ENCODE measurements around the gene MEX3A. TPM values are rescaled to one million over a fixed set of nuclear protein-coding genes. Genes with fewer than 3 reads are reported as not detected.
A peak's percentile ranks its signal among the peaks of the same experiment; 100 is the strongest.

The MEX3A gene
- total and polyA plus RNA-seq, 2 donors (not counting 3 experiments of a cell fraction or from before 2014, with no cell fraction given) = 20.2 to 23.6 TPM

GRCh38 chr1:156124557-156125483 is 42.6 kb upstream of the MEX3A start:
- Histone ChIP-seq H3K4me2 (ENCODE audit: insufficient read depth, low read length) (peak overlapping the region; percentile 19), H3K4me1 (ENCODE audit: control insufficient read depth, extremely low read depth, insufficient read depth, low read length) (peaks cover 91% of the 10 kb centered on the region), H3K36me3 (ENCODE audit: control insufficient read depth in 2 of 2, extremely low read depth in 1 of 2, insufficient read depth in 2 of 2, low read length in 2 of 2) (peaks cover 0 to 4% of the 10 kb centered on the region in 2 experiments), H3K9ac (replicated peaks; ENCODE audit: extremely low read depth, insufficient read depth, low read length) (peak overlapping the region; percentile 53), H3K79me2 (ENCODE audit: control insufficient read depth, insufficient read depth, low read length) (peaks cover 89% of the 10 kb centered on the region), H2AFZ (ENCODE audit: low read depth, low read length) (no peak overlapping the region), H3K27me3 (ENCODE audit: control insufficient read depth in 2 of 2, insufficient read depth in 2 of 2, low read length in 2 of 2) (no peaks in the 10 kb centered on the region), H3K4me3 (replicated peaks in 1 of 3; ENCODE audit: insufficient read depth in 1 of 3, low read depth in 1 of 3, low read length in 3 of 3) (no peak overlapping the region), H3K27ac (ENCODE audit: insufficient read depth, low read depth, low read length) (peak overlapping the region; percentile 97), H4K20me1 (replicated peaks; ENCODE audit: control insufficient read depth, extremely low read depth, insufficient read depth, low read length) (no peaks in the 10 kb centered on the region), H3K9me1 (replicated peaks; ENCODE audit: control insufficient read depth, extremely low read depth, insufficient read depth, low read length) (no peaks in the 10 kb centered on the region), H3K9me3 (replicated peaks; ENCODE audit: control insufficient read depth, insufficient read depth, low read length) (no peaks in the 10 kb centered on the region)
- FAIRE-seq (no peak), DNase-seq (ENCODE audit: low read depth, low spot score) (no peak)
- intact Hi-C loops (cut with micrococcal nuclease) (loop anchor here (5.0 kb wide), 1 partner anchor 377 kb away; the partner anchor contains the start of gene MEF2D), dilution Hi-C loops (cut with MboI; ENCODE audit: extremely low pct_ligation_motif_present, low sequenced_read_pairs) (no loop called here)
- ChIA-PET POLR2A (interaction anchor here (0.5 kb wide), 1 partner anchor 109 kb away, joined by 4 read pairs; no protein-coding TSS in a partner anchor), CTCF (interaction anchor here (13.0 kb wide), 1 partner anchor 30 kb away, joined by 627 read pairs; no protein-coding TSS in a partner anchor)
- TSS peak; percentile 26 for BruUV-seq (replicated peaks)
- TF ChIP-seq MYC (IDR thresholded peaks at IDR 0.05; ENCODE audit: low read depth, low read length) = no peak
- no peak for TF ChIP-seq JUN (IDR thresholded peaks at IDR 0.05; ENCODE audit: borderline replicate concordance, insufficient read depth, insufficient read length, low read depth)
- no peak for TF ChIP-seq POLR2A (IDR thresholded peaks at IDR 0.05; ENCODE audit: low read depth, low read length)
- TF ChIP-seq, protein P1, sequence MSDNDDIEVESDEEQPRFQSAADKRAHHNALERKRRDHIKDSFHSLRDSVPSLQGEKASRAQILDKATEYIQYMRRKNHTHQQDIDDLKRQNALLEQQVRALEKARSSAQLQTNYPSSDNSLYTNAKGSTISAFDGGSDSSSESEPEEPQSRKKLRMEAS (IDR thresholded peaks at IDR 0.05; ENCODE audit: insufficient read depth, insufficient read length) = no peak
- no peak for TF ChIP-seq FOS (IDR thresholded peaks at IDR 0.05; ENCODE audit: borderline replicate concordance, insufficient read depth, low read length)
- TF ChIP-seq POLR2AphosphoS5 (IDR thresholded peaks at IDR 0.05; ENCODE audit: insufficient read depth, low read depth, low read length) = no peak
- no peak for TF ChIP-seq CTCF (IDR thresholded peaks at IDR 0.05; ENCODE audit: extremely low read depth in 1 of 2, insufficient read depth in 1 of 2, low read depth in 1 of 2, low read length in 2 of 2)
- TF ChIP-seq GATA2 (IDR thresholded peaks at IDR 0.05; ENCODE audit: insufficient read depth, insufficient read length, low read depth, low read length) = no peak
- TF ChIP-seq EZH2 (IDR thresholded peaks at IDR 0.05; ENCODE audit: borderline replicate concordance, low read depth, low read length, severe bottlenecking) = no peak

Measured in endothelial cell of umbilical vein (primary cell).